B cell (primary cell): ENCODE measurements around the gene ATG4C.

Source experiments
- CTCF ChIP-seq: fragments of 200-600 bp; IDR thresholded peaks from one replicate; pipeline ENCODE4 v1.8.0; 2022; ENCODE audit warnings: antibody characterized with exemption, mild to moderate bottlenecking
- EZH2 ChIP-seq: IDR thresholded peaks from 2 replicates; pipeline ENCODE4 v1.6.1; 2012; ENCODE audit warnings: borderline replicate concordance, low read depth, mild to moderate bottlenecking, moderate library complexity, low read length; ENCODE audit not compliant: insufficient read depth, poor library complexity, severe bottlenecking

- TF ChIP-seq EZH2 (no peak), CTCF (no peak)
These were observed 121.4 kb downstream of the ATG4C start for GRCh38 chr1:62905309-62905708.
